Epithelial cell of proximal tubule (primary cell): ENCODE results near the gene CACNA1E. TPM values are rescaled to one million over a fixed set of nuclear protein-coding genes. Genes with fewer than 3 reads are reported as not detected.
"Not testable (repeated sequence)": the region's sequence is repeated elsewhere in the genome, so short reads cannot be mapped to it uniquely, and the experiment has no call there.

Experiments used
- DNase-seq: peaks from one replicate; pipeline ENCODE4 v3.0.0-alpha.2; 2011; ENCODE audit warnings: low read depth
- H3K4me3 ChIP-seq: 2 replicates; pipeline ENCODE4 v1.5.1; 2011; ENCODE audit warnings: low read depth, mild to moderate bottlenecking, low read length
- CTCF ChIP-seq: conservative IDR thresholded peaks from 2 replicates; pipeline ENCODE4 v1.5.1; 2012; ENCODE audit warnings: low read depth, mild to moderate bottlenecking, low read length
- total RNA-seq: library from RNA; depleted of rRNA; stranded (reverse); fragments of >200 nt; gene quantifications from 2 replicates; pipeline ENCODE4 v1.2.3, GENCODE V29; 2015

Gene CACNA1E
- total RNA-seq, 1 donor from 2014 or later: 0.06 TPM

GRCh38 chr1:181813266-181813665 is 329.9 kb downstream of the CACNA1E start:
- no peak for TF ChIP-seq CTCF
- DNase-seq: no peak
- H3K4me3 ChIP-seq: no peak overlapping the region

DNA sequence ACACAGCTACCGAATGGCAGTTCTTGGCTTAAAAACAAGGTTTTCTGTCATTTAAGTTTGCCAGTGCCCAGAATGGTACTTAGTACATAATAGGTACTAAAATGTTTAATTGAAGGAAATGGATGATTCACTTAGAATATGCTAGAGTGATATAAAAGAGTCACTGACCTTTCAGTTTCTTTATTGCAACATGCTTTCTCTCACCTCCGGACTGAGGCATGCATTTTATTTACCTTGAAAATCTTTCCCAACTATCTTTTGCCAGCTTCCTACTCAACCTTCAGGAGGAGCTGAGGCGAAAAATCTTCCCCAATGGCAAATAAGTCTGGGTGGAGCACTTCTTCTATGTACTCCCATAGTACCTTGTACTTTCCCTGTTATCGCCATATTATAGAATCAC is 333.3 kb downstream of the CACNA1E start:
- TF ChIP-seq CTCF: no peak

GRCh38 chr1:181817091-181817490 is 333.8 kb downstream of the CACNA1E start:
- H3K4me3 ChIP-seq: no peak overlapping the region
- no peak for TF ChIP-seq CTCF
- peak; percentile 46 for DNase-seq

More for the DNA sequence above, 333.3 kb downstream of the CACNA1E start:
- DNase-seq: peak; percentile 23
- no peak overlapping the region for H3K4me3 ChIP-seq

DNA sequence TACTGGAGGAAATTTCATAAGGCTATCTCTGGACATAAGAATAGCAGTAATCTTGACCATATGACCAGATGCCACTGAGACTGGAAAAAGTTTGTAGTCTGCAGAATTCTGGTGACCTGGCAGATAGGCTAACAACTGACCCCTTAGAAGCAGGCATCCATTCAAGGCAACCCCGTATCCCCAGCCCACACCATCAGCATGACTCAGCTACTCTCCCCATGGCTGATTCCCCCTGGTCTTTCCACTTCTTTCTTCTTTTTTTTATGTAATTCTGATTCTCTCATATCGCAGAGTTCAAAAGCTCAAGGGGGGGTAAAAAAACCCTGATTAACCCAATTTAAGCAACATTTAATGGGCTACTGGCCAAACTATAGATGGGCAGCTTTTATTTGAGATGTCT is 335.1 kb downstream of the CACNA1E start:
- H3K4me3 ChIP-seq: no peak overlapping the region
- no peak for DNase-seq
- no peak for TF ChIP-seq CTCF

GRCh38 chr1:181818943-181819342 is 335.6 kb downstream of the CACNA1E start:
- no peak for DNase-seq
- no peak for TF ChIP-seq CTCF
- no peak overlapping the region for H3K4me3 ChIP-seq

DNA sequence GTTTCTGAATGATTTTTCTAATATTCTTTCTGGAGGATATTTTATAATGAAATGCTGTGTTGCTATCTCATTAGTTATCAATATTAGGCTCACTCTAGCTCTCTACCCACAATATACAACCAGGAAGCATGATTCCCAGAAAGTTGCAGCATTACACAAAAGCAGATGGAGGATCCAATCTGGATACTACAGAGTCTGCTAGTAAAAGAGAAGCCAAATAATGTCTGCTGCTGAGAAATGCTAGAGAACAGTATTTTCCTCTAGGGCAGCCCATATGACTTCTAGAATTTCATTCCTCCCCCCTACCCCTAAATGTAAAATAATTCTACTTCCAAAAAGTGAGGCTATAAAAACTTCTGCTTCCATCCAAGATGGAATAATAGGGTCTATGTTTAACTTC is 338.4 kb downstream of the CACNA1E start:
- no peak overlapping the region for H3K4me3 ChIP-seq
- no peak for TF ChIP-seq CTCF
- no peak for DNase-seq

GRCh38 chr1:181832173-181832880 is 349.0 kb downstream of the CACNA1E start:
- H3K4me3 ChIP-seq, DNase-seq: not testable (repeated sequence)
